ENCODE data around the gene AP5M1.

- TF ChIP-seq CTCF (conservative IDR thresholded peaks at IDR 0.05; ENCODE audit: low read depth, low read length) = no peak
- TF ChIP-seq EZH2 (IDR thresholded peaks at IDR 0.05; ENCODE audit: borderline replicate concordance, low read depth, low read length, poor library complexity, severe bottlenecking) = no peak
Measured at GRCh38 chr14:57244106-57244505, 24.7 kb upstream of the AP5M1 start.
